ENCODE data around the gene PEAK1. TPM values are rescaled to one million over a fixed set of nuclear protein-coding genes. Genes with fewer than 3 reads are reported as not detected.

Gene PEAK1
- total RNA-seq, 2 donors from 2014 or later = 33.5 to 54.4 TPM

DNA sequence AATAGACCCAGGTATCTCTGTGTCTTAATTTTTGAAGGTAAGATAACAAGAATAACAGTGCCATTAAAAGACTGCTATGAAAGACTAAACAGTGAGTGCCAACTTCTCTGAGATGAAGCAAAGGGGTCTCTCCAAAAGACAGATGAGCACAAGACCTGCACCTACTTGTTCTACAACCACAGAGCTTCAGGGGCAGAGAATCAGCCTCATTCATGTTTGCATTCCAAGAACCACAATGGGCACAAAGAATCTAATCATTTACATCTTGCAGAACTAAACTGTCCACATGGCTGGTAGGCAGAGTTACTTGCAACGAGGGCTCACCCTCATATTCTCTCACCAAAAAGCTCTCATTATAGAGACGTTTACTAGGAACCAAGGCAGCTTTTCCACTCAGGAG lies 83.9 kb downstream of the PEAK1 start:
- intact Hi-C loops (cut with DNase I) = no loop called here

DNA sequence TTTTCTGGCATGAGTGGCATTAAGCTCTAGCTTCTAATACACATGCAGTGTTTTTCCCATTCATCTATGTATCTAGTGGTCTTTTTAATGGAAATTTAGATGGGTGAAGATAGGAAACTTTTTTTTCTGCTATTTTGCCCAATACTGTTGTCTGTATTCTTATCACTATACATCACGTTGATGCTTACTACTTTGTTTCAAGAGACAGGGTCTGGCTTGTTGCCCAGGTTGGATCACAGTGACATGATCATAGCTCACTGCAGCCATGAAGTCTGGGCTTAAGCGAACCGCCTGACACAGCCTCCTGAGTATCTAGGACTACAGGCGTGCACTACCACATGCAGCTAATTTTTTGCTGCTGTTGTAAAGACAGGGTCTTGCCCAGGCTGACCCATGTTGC lies 84.6 kb downstream of the PEAK1 start:
- Histone ChIP-seq H3K36me3 (no peaks in the 10 kb centered on the region), H3K27ac (no peak overlapping the region), H3K27me3 (no peaks in the 10 kb centered on the region), H3K4me3 (no peak overlapping the region), H3K9me3 (no peaks in the 10 kb centered on the region), H3K4me1 (no peaks in the 10 kb centered on the region), H3K9ac (ENCODE audit: low read depth in 2 of 2, low read length in 2 of 2) (no peak overlapping the region)
- TF ChIP-seq, protein P1, sequence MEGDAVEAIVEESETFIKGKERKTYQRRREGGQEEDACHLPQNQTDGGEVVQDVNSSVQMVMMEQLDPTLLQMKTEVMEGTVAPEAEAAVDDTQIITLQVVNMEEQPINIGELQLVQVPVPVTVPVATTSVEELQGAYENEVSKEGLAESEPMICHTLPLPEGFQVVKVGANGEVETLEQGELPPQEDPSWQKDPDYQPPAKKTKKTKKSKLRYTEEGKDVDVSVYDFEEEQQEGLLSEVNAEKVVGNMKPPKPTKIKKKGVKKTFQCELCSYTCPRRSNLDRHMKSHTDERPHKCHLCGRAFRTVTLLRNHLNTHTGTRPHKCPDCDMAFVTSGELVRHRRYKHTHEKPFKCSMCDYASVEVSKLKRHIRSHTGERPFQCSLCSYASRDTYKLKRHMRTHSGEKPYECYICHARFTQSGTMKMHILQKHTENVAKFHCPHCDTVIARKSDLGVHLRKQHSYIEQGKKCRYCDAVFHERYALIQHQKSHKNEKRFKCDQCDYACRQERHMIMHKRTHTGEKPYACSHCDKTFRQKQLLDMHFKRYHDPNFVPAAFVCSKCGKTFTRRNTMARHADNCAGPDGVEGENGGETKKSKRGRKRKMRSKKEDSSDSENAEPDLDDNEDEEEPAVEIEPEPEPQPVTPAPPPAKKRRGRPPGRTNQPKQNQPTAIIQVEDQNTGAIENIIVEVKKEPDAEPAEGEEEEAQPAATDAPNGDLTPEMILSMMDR (IDR thresholded peaks at IDR 0.05) = no peak
- no peak for DNase-seq
- intact Hi-C loops (cut with DNase I) = no loop called here

More for the DNA sequence above, 83.9 kb downstream of the PEAK1 start:
- Histone ChIP-seq H3K4me1 (no peaks in the 10 kb centered on the region), H3K9ac (ENCODE audit: low read depth in 2 of 2, low read length in 2 of 2) (no peak overlapping the region), H3K27me3 (no peaks in the 10 kb centered on the region), H3K36me3 (no peaks in the 10 kb centered on the region), H3K27ac (no peak overlapping the region), H3K4me3 (no peak overlapping the region), H3K9me3 (no peaks in the 10 kb centered on the region)
- TF ChIP-seq, protein P1 (IDR thresholded peaks at IDR 0.05) = no peak
- DNase-seq = no peak

DNA sequence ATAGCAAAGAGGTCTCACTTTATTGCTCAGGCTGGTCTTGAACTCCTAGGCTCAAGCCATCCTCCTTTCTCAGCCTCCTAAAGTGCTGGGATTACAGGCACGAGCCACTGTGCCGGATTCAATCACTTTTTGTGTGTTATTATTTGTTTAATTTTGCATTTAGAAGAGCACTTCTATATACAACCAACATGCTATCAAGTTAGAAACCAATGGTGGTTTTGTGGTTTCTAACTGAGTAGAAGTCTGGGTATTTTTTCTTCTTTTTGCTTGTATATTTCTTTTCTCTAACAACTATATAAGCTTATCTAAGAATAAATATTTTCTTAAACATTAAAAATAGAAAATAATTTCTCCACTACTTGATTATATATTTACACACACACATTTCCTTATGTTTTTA lies 86.7 kb downstream of the PEAK1 start:
- no peak overlapping the region for H3K9ac ChIP-seq (ENCODE audit: low read depth in 2 of 2, low read length in 2 of 2)
- no peak overlapping the region for H3K4me3 ChIP-seq
- no peaks in the 10 kb centered on the region for H3K9me3 ChIP-seq
- no peak for DNase-seq
- H3K36me3 ChIP-seq = no peaks in the 10 kb centered on the region
- intact Hi-C loops (cut with DNase I) = no loop called here
- no peaks in the 10 kb centered on the region for H3K27me3 ChIP-seq
- H3K27ac ChIP-seq = no peak overlapping the region
- H3K4me1 ChIP-seq = no peaks in the 10 kb centered on the region
- TF ChIP-seq, protein P1 (IDR thresholded peaks at IDR 0.05) = no peak

DNA sequence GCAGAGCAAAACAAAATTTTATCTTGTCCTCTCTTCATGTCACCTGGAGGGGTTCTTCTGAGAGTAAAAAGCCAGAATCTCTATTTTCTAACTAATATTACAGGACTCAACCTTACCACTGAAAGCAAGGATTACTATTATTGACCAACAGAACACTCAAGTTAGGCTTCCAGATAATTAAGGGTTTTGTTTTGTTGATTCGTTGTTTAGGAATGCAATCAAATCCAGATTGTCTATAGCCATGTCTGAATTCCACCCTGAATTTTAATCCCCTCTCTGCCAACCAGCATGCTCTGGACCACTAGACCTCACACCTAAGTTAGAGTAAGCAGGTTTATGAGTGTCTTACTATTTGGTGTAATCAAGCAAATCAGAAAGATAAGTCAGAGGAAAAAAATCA lies 90.7 kb downstream of the PEAK1 start:
- no peaks in the 10 kb centered on the region for H3K27me3 ChIP-seq
- H3K4me3 ChIP-seq = no peak overlapping the region
- no peaks in the 10 kb centered on the region for H3K36me3 ChIP-seq
- no peak for DNase-seq
- intact Hi-C loops (cut with DNase I) = no loop called here
- H3K9me3 ChIP-seq = no peaks in the 10 kb centered on the region
- TF ChIP-seq, protein P1 (IDR thresholded peaks at IDR 0.05) = no peak
- H3K27ac ChIP-seq = no peak overlapping the region
- H3K9ac ChIP-seq (ENCODE audit: low read depth in 2 of 2, low read length in 2 of 2) = no peak overlapping the region
- no peaks in the 10 kb centered on the region for H3K4me1 ChIP-seq

DNA sequence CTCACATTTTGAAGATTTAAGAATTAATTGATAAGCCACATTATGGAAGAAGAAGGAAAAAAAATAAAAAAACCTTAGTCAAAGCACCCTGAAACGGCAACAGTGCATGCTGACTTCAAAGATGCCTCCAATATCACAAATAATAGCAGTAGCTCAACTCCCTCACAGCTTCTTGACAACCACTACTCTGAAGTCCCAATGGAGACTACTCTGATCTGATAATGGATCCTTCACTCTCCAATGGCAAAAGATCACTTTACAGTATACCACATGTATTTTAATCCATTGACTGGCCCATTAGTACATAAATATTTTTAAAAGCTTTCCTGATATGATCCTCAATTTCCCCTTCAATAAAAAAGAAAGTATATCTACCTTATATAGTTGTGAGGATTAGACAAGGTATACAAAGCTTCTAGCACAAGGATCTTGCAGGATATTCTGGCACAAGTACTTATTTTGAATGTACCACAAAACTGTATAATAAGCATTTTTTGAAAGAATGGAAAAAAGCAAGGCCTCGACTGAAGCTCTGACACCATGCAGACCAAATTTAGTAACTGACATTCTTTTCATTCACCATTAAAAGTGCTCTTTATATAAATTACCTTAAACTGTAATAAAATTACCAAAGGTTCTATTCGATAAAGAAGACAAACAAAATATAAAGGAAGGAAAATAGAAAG lies 91.9 kb downstream of the PEAK1 start:
- H3K9me3 ChIP-seq = no peaks in the 10 kb centered on the region
- intact Hi-C loops (cut with DNase I) = no loop called here
- no peak for DNase-seq
- no peak overlapping the region for H3K27ac ChIP-seq
- H3K36me3 ChIP-seq = no peaks in the 10 kb centered on the region
- no peaks in the 10 kb centered on the region for H3K4me1 ChIP-seq
- no peak overlapping the region for H3K4me3 ChIP-seq
- no peaks in the 10 kb centered on the region for H3K27me3 ChIP-seq
- TF ChIP-seq, protein P1 (IDR thresholded peaks at IDR 0.05) = no peak
- no peak overlapping the region for H3K9ac ChIP-seq (ENCODE audit: low read depth in 2 of 2, low read length in 2 of 2)

Measured in colonic mucosa (tissue), 4 donors.